NCI-H748 (cell line): ENCODE data around the gene TBC1D22A.

Experiments used
- DNase-seq: peaks from one replicate; lab custom pipeline; 2025; ENCODE audit not compliant: unreplicated experiment; lab: John Stamatoyannopoulos, UW

TBC1D22A gene

DNA sequence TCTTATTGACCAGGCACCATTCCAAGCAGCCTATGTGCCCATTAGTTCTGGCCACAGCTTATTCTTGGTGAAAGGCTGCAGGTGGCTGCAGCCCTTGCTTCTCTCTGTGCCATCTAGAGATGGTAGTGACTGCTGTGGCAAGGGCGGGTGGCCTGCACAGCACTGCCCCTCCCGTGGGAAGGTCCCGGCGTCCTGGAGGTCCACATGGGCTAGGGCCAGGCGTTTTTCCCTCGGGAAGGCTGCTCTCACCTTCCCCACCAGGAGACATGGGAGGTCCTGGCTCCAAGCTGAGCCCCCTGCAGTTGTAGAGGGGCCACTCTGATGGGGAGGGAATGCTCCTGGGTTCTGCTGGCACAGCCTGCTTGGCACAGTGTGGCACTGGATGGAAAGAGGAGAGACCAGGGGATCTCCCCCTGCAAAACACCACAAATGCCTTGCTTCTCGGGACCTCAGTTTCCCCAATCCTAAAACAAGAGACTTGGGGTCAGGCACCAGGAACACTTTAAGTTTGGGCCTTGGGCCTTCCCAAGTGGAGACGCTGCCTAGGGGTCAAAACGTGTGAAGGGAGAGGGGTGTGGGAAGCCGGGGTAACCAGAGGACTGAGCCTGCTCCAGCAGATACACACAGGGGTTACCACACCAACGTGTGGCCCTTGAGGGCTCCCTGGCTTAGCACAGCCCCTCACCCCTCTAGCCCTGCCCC lies 10.0 kb upstream of the TBC1D22A start:
- DNase-seq, result no peak

DNA sequence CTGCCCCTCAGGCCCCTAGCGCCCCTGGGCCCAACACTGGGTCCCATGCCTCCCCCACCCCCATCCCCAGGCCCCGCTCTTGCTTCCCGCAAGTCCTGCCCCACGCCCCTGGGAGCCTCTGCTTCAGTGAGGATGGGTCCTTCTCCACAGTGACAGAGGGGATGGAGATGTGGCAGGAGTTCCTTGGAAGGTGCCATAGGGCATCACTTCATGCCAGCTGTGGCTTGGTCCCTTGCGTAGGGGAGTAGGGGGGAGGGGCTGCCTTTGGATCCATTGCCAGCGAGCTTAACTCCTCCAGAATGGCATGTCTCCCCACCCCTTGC lies 9.5 kb upstream of the TBC1D22A start:
- DNase-seq, result no peak

DNA sequence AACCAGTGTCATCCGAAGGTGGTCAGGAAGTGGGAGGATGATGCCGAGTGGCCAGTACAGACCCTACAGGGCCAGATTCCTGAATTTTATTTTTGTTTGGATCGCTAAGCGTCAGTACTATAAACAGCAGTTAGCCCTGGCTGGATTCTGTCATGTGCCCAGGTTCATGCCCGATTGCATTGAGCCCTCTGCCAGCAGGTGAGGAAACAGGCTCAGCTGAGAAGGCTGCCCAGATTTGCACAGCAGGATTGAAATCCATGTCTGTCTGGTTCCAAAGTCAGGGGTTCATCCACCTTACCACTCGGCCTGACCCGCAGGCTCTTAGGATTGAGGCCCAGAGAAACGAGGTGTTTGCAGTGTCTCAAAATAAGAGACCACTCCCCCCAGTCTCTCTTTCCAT lies 9.1 kb upstream of the TBC1D22A start:
- no peak for DNase-seq

- DNase-seq, result no peak
These were observed 8.7 kb upstream of the TBC1D22A start for GRCh38 chr22:46753761-46754109.

DNA sequence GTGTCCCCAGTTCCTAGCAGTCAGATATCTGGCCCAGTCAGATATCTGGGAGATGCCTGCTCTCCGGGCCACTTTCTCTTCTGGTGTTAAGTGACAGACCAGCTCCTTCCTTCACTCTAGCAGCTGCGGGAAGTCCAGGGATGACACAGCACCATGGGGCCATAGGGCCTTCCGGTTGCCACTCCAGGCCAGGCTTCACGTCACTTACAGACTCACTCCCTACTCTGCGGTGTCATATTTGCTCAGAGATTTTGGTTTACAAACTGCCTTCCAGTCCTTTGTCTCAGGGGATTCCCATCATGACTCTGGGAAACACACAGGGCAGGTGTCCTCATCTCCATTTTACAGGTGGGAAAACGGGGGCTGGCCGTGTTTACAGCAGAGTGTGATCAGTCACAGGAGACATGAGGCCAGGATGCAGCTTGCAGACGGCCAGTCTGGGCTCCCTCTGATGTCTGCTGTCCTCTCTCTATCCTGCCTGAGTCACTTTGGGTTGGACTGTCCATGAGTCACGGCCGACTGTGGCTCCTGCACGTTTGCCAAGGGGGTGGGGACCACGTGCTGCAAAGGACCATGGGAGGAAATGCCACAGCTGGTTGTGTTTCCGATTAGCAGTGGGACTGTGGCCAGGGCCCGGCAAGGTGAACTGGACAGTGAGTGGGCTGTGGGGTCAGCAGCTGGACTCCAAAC lies 8.2 kb upstream of the TBC1D22A start:
- DNase-seq, result no peak

GRCh38 chr22:46754826-46755225 lies 7.6 kb upstream of the TBC1D22A start:
- DNase-seq, result no peak

GRCh38 chr22:46755525-46755924 lies 6.9 kb upstream of the TBC1D22A start:
- no peak for DNase-seq

DNA sequence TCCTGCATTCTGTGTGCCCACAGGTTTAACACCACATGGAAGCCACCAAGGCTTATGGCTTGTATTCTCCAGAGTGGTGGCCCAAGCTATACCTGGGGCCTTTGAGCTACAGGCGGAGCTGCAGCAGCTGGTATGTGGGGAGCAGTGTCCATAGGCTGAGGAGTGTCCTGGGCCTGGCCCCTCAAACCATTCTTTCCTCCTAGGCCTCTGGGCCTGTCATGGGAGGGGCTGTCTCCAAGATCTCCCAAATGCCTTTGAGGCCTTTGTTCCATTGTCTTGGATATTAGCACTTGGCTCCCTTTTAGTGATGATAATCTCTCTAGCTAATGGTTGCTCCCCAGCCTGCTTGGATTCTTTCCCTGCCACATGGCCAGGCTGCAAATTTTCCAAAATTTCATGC lies 6.4 kb upstream of the TBC1D22A start:
- DNase-seq, result no peak

DNA sequence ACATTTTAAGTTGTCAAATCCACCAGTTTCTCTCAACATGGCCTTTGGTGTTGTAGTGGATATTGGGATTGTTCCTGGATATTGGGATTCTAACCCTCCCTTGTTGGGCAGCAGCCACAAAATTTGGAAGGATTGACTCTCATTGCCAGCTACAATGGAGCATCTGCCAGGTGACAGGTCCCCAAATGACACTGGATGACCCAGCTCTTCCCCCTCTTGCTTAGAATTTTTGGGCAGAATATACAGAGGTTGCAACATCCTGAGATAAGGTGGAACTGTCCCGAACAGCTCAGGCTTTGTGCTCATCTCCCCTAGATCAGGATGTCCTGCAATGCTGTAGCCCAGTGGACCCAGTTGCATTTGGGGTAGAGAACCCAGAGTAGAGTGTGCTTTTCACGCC lies 5.3 kb upstream of the TBC1D22A start:
- DNase-seq, result no peak

- DNase-seq, result no peak
These were observed 4.3 kb upstream of the TBC1D22A start for GRCh38 chr22:46758121-46758520.

DNA sequence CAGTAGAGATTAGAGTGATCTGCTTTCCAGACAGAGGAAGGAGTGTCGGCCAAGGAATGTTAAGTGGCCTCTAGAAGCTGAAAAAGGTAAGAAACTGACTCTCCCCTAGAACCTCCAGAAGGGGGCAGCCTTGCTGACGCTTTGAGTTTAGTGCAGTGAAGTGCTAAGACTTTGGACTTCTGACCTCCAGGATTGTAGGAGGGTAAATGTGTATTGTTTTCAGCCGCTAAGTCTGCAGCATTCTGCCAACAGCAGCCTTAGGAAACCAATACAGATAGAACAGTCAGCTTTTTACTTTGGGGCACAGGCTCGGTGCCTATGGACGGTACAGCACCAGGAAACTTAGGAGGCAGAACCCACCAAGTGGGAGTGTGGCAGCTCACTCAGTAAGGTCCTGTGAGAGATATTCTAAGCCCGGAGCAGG lies 3.6 kb upstream of the TBC1D22A start:
- DNase-seq, result peak; percentile 46

DNA sequence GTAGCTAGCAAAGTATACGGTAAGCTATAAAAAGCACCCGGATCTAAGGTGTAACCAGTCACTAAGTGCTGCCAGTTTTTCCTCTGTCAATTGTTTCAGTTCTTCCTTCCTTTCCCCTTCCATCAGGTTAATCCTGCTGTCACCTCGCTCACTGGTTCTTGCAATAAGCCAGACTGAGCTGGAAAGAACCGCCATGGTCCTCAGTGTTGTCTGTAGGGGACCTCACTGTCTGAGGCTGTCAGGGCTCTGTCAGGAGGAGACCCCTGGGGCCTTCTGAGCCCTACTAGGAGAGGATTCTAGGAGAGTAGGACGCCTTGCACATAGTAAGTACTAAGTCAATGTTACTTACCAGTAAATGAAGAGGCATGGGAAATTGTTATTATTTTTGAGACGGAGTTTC lies 1.4 kb upstream of the TBC1D22A start:
- no peak for DNase-seq

DNA sequence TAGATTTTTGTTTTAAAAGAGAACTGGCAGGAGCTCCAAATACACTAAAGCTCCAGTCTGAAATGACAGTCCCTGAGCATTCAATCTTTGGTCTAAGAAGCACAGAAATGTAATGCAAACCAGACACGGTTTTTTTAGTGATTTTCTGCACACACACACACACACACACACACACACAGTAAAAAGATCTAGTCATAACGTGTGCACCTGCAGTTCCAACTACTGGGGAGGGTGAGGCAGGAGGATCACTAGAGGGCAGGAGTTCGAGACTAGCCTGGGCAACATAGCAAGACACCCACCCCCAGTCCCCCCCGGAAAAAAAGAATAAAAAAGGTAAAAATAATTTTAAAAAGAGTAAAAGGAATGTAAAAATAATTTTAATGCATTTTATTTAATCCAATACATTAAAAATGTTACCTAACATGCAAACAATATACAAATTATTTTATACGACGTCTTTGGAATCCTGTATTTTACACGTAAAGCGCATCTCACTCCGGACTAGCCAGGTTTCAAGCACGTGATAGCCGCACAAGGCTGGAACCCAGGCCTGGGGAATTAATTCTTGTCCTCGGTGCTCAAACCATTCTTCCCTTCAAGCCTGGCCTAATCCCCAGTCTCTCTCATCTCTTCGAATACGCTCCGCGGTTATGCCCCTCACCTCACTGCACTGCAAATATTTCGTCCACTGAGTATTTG lies 762 bp upstream of the TBC1D22A start:
- peak; percentile 62 for DNase-seq

DNA sequence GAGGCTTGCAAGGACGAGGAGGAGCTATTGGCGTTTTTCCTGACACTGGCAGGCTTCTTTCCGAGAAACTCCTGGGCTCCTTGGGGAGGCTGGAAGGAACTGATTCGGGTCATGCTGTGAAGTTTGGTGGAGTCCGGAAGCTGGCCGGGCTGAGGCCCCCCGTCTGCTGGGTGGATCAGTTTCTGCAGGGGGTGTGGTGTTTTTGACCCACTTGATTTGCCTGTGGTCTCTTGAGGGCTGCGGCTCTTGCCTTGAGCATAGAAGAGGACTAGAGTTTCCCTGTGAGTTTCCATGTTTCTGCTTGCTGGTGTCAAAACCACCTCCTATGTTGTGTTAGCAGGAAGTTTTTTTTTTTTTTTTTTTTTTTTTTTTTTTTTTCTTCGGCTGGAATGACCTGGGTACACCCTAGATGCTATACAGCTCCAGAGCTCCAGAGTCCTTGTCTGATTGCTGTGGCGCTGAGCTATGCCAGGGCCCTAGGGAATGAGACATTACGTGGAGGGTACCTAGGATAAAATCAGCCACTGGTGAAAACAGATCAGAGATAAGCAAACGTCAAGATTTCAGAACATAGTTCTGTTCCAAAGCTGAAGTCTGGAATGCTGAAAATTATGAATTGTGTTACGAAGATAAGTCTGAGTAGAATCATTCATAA lies 728 bp downstream of the TBC1D22A start:
- DNase-seq, result peak; percentile 24

DNA sequence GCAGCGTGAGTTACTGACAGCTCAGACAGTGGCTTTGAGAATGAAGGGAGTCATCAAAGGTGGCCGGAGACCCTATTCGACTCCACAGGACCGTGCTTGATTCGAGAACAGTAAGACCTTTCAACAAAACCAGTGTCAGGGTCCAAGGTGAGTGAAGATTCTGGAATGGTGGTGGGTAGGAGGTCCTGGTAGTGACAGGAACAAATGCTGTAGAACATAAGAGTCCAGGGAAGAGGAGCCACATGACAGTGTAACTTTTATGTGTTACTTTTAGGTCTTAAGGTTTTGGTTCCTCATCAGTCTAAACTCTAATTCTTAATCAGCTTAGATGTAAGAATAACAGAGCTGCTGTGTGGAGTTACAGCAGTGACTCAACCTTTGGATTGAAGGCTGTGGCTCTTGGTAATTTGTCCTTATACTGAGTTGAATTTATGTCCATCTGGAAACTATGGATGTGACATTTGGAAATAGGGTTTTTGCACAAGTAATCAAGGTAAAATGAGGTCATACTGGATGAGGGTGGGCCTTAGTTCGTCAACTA lies 1.8 kb downstream of the TBC1D22A start:
- no peak for DNase-seq

- DNase-seq, result no peak
These were observed 2.5 kb downstream of the TBC1D22A start for GRCh38 chr22:46764779-46765485.

DNA sequence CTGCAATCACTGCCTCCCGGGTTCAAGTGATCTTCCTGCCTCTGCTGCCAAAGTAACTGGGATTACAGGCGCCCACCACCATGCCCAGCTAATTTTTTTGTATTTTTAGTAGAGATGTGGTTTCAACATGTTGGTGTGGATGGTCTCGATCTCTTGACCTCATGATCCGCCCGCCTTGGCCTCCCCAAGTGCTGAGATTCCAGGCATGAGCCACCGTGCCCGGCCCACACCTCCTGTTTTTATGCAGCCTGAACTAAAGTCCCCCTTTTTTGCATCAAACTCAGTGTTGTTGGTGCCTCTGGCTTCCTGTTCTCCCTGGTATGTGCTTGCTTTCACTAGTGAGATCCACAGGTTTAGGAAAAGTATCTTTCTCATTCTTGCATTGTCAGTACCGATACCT lies 4.2 kb downstream of the TBC1D22A start:
- no peak for DNase-seq

DNA sequence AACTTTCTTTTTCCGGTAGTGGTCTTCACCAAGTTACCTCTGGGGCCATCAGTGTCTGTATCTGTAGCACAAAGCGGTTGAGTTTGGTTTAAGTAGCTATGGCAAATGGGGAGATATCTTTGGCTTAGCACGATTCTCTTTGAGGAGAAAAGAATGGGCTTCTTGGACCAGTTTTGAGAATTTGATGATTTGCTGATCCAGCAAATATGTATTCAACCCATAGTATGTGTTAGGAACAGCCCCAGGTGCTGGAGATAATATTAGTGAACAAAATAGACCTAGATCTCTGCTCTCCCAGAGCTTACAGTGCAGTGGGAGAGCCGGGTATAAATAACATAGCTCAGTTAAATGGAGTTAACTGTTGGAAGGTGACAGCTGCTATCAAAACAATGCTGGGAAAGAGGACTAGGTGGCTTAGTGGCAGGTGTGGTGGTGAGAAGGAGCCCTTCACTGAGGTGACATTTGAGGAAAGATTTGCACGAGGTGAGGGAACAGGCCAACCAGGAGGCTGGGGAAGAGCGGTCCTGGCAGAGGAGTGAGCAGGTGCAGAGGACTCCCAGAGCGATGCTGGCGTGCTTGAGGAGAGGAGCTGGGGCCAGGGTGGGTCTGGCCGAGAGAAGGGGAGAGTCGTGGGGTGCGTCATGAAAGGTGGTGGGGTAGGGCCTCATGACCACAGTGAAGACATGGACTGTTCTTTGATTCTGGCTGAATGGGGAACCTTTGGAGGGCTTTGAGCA lies 5.0 kb downstream of the TBC1D22A start:
- no peak for DNase-seq

DNA sequence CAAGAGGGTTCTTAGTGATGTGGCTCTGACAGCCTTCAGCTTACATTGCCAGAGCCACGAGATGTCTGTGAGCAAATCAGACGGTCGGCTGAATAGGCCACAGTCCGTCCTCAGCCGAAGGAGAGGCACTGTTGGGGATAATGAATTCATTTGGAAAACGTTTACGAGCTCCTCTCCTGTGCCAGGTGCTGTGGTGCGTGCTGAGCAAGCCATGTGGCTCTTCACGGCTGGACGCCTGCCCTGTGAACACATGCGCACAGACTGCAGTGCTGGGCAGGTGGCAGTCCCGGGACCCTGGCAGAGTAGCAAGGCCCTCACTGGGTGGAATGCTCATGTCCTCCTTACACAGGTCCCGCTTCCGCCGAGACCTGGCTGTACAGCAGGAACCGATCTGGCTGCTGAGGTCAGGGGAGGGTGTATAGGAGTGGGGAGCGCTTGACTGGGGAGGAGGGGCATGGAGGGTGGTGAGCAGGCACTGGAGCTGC lies 6.8 kb downstream of the TBC1D22A start:
- DNase-seq, result no peak

- no peak for DNase-seq
These were observed 7.3 kb downstream of the TBC1D22A start for GRCh38 chr22:46769706-46770105.
